ENCODE measurements around the gene VWA3B. TPM values are rescaled to one million over a fixed set of nuclear protein-coding genes. Genes with fewer than 3 reads are reported as not detected.

The VWA3B gene
- total RNA-seq, 4 donors from 2014 or later, result 0.12 to 2.5 TPM; not detected in 2

DNA sequence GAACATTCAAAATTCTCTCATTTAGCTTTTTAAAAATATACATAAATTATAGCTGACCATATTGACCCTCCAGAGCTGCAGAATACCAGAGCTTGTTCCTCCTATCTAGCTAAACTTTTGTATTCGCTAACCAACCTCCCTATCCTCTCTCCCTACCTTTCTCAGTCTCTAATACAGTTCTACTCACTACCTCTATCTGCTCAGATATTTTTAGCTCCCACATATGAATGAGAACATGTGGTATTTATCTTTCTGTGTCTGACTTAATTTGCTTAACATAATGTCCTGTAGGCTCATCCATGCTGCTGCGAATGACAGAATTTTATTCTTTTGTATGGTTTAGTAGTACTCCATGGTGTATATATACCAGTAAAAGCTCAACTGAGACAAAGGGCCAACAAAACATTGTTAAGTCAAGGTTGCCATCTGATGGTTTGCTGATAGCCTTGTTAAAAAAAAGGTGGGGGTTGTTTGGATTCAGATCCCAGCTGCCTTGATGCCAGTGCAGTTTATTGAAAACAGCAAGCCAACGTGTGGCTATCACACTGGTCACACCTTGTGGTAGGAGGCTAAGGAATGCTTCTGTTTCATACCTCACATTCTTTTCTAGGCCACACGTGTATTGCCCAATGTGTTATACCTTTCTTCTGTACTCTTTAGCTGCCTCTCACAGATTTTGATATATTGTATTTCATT lies 101.5 kb downstream of the VWA3B start:
- WGBS, 2 donors, result 65% methylated on average over 4 of the region's 4 CpGs
- no peak overlapping the region for H3K4me3 ChIP-seq (ENCODE audit: low read depth, poor library complexity, severe bottlenecking)
- TF ChIP-seq POLR2A (IDR thresholded peaks at IDR 0.05), result no peak
- TF ChIP-seq, protein P1, sequence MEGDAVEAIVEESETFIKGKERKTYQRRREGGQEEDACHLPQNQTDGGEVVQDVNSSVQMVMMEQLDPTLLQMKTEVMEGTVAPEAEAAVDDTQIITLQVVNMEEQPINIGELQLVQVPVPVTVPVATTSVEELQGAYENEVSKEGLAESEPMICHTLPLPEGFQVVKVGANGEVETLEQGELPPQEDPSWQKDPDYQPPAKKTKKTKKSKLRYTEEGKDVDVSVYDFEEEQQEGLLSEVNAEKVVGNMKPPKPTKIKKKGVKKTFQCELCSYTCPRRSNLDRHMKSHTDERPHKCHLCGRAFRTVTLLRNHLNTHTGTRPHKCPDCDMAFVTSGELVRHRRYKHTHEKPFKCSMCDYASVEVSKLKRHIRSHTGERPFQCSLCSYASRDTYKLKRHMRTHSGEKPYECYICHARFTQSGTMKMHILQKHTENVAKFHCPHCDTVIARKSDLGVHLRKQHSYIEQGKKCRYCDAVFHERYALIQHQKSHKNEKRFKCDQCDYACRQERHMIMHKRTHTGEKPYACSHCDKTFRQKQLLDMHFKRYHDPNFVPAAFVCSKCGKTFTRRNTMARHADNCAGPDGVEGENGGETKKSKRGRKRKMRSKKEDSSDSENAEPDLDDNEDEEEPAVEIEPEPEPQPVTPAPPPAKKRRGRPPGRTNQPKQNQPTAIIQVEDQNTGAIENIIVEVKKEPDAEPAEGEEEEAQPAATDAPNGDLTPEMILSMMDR (IDR thresholded peaks at IDR 0.05), result no peak
- DNase-seq (ENCODE audit: low spot score in 2 of 2), result no peak
- intact Hi-C loops (cut with DNase I; ENCODE audit: low total_unique reads), result loop anchor here (10.0 kb wide), 1 partner anchor 926 kb away; no protein-coding TSS in a partner anchor

DNA sequence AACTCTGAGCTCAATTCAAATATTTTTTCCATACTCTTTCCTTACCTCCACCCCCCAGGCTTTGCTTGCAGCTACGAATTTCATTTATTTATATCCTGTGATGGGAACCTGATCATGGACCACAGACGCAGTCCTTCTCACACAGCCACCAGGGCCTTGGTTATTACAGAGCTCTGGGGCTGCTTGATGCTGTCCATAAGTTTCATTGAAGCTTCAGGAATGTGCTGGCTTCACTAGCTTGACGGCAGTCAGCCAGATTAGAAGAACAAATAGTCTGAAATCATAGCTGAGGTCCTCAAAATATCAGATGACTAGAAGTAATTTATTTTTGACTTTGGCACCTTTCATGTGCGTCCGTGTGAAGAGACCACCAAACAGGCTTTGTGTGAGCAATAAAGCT lies 104.9 kb downstream of the VWA3B start:
- intact Hi-C loops (cut with DNase I; ENCODE audit: low total_unique reads), result no loop called here
- no peak for TF ChIP-seq POLR2A (IDR thresholded peaks at IDR 0.05)
- TF ChIP-seq, protein P1 (IDR thresholded peaks at IDR 0.05), result no peak
- H3K4me3 ChIP-seq (ENCODE audit: low read depth, poor library complexity, severe bottlenecking), result no peak overlapping the region
- no peak for DNase-seq (ENCODE audit: low spot score in 2 of 2)
- WGBS, 2 donors, result 67 to 68% methylated on average over 5 of the region's 5 CpGs

DNA sequence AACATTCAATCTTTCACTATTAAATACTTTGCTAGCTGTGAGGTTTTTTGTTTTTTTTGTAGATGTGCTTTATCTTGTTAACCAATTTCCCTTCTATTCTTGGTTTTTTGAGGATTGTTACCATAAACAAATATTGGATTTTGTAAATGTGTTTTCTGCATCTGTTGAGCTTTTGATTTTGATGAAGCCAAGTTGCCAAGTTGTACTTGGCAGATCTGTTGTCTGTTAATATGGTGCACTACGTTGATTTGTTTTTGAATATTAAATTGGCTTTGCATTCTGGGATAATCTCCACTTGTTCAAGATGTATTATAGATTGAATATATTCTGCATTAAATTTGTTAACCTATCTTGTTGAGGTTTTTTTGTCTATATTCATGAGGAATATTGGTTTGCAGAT lies 114.6 kb downstream of the VWA3B start:
- intact Hi-C loops (cut with DNase I; ENCODE audit: low total_unique reads), result no loop called here
- WGBS, 2 donors, result 63 to 74% methylated on average over 1 of the region's 1 CpG
- no peak for DNase-seq (ENCODE audit: low spot score in 2 of 2)
- H3K4me3 ChIP-seq (ENCODE audit: low read depth, poor library complexity, severe bottlenecking), result no peak overlapping the region
- no peak for TF ChIP-seq POLR2A (IDR thresholded peaks at IDR 0.05)
- TF ChIP-seq, protein P1 (IDR thresholded peaks at IDR 0.05), result no peak

DNA sequence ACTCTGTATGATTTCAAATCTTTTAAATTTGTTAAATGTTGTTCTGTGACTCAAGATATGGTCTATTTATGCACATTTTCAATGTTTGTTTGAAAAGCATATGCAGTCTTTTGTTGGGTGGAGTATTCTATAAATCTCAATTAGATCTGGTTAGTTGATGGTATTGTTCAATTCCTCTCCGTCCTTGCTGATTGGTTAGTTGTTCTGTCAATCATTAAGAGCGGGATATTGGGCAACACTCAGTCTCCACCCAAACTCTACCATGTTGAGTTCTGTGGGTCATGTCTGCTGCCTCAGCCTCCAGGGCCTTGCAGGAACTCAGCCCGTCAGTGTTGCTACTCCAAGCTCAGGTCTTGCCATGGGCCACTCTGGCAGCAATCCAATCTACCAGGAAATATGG lies 118.9 kb downstream of the VWA3B start:
- intact Hi-C loops (cut with DNase I; ENCODE audit: low total_unique reads), result no loop called here
- DNase-seq (ENCODE audit: low spot score in 2 of 2), result no peak
- TF ChIP-seq, protein P1 (IDR thresholded peaks at IDR 0.05), result no peak
- no peak for TF ChIP-seq POLR2A (IDR thresholded peaks at IDR 0.05)
- 94 to 96% methylated on average over 3 of the region's 3 CpGs for WGBS, 2 donors
- H3K4me3 ChIP-seq (ENCODE audit: low read depth, poor library complexity, severe bottlenecking), result no peak overlapping the region

DNA sequence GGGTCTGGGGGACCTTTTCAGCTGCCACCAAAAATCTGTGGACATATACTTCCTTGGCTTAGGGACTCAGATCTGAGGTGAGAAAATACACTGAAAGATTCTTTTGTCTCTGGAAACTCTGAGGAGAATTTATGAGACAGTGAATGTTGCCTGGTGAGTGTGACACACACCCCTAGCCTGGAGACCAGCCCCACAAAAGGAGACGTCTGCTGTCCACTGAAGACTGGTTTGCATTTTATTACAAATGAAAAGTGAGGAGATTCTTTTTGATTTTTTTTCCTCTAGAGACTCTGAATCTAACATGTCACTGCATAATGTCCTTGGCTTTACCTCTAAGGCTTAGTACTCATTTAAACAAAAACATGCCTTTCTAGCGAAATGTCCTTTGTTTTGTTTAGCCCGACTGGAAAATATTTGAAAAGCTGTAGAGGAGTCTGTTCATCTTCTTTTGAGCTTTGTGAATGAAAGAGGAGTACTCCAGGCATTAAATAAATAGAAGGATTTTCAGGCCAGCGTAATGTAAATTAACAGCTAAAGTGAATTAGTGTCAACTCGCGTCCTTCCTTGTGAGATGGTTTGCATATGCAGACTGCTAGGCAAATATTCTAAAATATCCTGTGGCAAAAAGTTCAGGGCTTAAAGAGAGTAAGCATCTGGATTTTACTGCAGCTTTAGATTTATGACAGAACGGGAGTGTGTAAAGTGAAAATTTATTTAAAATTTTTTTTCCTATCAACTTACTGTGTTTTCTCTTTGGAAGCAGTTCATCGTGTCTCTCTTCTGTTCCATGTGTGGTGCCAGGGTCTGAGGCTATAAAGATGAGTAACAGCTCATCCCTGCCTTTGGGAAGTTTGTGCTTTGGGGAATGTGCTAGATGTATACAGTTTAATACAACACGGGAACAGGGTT lies 125.4 kb downstream of the VWA3B start:
- H3K4me3 ChIP-seq (ENCODE audit: low read depth, poor library complexity, severe bottlenecking), result no peak overlapping the region
- intact Hi-C loops (cut with DNase I; ENCODE audit: low total_unique reads), result no loop called here
- DNase-seq (ENCODE audit: low spot score in 2 of 2), result no peak
- WGBS, 2 donors, result 40 to 49% methylated on average over 9 of the region's 9 CpGs
- TF ChIP-seq, protein P1 (IDR thresholded peaks at IDR 0.05), result no peak
- no peak for TF ChIP-seq POLR2A (IDR thresholded peaks at IDR 0.05)
